ENCODE results near the gene UGT1A3.
"Not testable (repeated sequence)": the region's sequence is repeated elsewhere in the genome, so short reads cannot be mapped to it uniquely, and the experiment has no call there.

The UGT1A3 gene

DNA sequence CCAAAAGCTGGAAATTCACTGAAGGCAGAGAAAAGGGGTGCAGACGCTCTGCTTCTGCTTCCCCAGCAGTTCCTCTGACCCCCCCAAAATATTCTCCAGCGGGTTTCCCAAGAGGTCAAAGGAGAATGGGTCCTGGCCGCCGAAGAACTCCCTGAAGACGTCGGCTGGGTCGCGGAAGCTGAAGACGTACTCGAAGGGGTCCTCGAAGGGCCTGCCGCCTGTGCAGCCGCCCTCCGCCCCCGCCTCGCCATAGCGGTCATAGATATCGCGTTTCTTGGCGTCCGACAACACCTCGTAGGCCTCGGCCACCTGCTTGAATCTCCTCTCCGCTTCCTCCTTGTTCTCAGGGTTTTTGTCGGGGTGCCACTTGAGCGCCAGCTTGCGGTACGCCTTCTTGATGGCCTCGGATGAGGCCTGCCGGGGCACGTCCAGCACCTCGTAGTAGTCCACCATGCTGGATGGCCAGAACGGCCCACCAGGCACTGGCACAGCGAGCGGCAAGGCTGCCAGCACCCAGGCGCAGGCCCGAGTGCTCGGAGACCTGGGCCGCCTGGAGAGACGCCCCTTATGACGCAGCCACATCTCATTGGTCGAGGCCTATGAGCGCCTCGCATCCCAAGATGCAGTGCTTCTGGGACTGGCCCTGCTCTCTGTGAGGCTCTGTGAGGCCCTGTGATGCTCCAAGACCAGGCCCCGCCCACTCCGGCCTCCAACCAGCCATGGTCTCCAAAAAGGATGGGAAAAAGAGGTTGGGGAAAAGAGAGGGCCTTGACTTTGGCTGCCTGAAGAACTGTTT is 14.8 kb downstream of the UGT1A3 start:
- H2AFZ ChIP-seq (ENCODE audit: low read length): no peak overlapping the region
- H3K4me3 ChIP-seq (ENCODE audit: low read length): no peak overlapping the region
- H3K4me2 ChIP-seq (ENCODE audit: low read depth, low read length): no peak overlapping the region
- H3K9me2 ChIP-seq (replicated peaks; ENCODE audit: insufficient read depth, low read length): no peaks in the 10 kb centered on the region
- no peaks in the 10 kb centered on the region for H3K4me1 ChIP-seq (ENCODE audit: low read length)
- no peak overlapping the region for H3K9ac ChIP-seq (ENCODE audit: low read length)
- H3K36me3 ChIP-seq (replicated peaks; ENCODE audit: insufficient read depth, low read length): no peaks in the 10 kb centered on the region
- H3K9me3 ChIP-seq (replicated peaks; ENCODE audit: insufficient read depth, low read length): no peaks in the 10 kb centered on the region
- H3F3A ChIP-seq (ENCODE audit: insufficient read depth, low read length): no peaks in the 10 kb centered on the region
- H4K20me1 ChIP-seq (ENCODE audit: insufficient read depth, low read length): no peaks in the 10 kb centered on the region
- no peak for TF ChIP-seq EZH2 (optimal IDR thresholded peaks at IDR 0.05; ENCODE audit: low read depth, low read length)
- TF ChIP-seq, protein P1, sequence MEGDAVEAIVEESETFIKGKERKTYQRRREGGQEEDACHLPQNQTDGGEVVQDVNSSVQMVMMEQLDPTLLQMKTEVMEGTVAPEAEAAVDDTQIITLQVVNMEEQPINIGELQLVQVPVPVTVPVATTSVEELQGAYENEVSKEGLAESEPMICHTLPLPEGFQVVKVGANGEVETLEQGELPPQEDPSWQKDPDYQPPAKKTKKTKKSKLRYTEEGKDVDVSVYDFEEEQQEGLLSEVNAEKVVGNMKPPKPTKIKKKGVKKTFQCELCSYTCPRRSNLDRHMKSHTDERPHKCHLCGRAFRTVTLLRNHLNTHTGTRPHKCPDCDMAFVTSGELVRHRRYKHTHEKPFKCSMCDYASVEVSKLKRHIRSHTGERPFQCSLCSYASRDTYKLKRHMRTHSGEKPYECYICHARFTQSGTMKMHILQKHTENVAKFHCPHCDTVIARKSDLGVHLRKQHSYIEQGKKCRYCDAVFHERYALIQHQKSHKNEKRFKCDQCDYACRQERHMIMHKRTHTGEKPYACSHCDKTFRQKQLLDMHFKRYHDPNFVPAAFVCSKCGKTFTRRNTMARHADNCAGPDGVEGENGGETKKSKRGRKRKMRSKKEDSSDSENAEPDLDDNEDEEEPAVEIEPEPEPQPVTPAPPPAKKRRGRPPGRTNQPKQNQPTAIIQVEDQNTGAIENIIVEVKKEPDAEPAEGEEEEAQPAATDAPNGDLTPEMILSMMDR (IDR thresholded peaks at IDR 0.05; ENCODE audit: low read length): no peak
- TF ChIP-seq EZH2phosphoT487 (IDR thresholded peaks at IDR 0.05; ENCODE audit: low read length): no peak
- H3K79me2 ChIP-seq (ENCODE audit: low read length): no peaks in the 10 kb centered on the region
- H3K27ac ChIP-seq (ENCODE audit: low read length): no peak overlapping the region
- DNase-seq: no peak
- H3K27me3 ChIP-seq (replicated peaks; ENCODE audit: insufficient read depth, low read length): no peaks in the 10 kb centered on the region

DNA sequence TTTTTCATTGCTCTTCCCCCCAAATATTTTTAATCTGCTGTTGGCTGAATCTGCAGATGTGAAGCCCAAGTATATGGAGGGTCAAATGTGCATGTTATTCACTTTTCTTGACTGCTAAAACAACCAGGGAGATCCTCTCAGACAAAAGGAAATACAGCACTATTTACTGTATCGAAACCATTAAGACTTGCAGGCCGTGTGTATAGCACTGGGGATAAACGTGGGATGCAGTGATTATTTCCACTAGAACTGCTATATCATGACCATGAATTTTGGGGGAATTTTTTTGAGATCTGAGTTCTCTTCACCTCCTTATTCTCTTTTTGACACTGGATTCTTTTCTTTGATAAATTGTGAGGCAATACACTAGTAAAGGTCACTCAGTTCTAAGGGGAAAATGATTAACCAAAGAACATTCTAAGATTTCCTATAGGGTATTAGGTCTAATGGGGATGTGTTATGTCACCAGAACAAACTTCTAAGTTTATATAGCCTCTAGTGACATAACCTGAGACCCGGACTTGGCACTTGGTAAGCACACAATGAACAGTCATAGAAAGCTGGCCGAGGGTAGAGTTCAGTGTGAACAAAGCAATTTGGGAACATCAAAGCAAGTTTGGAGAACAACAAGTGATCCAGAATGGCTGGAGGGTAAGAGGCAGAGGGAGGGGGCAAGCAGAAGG is 16.4 kb downstream of the UGT1A3 start:
- Histone ChIP-seq H3K9ac (ENCODE audit: low read length) (no peak overlapping the region), H3K4me3 (ENCODE audit: low read length) (no peak overlapping the region), H3K9me2 (replicated peaks; ENCODE audit: insufficient read depth, low read length) (no peaks in the 10 kb centered on the region), H3K9me3 (replicated peaks; ENCODE audit: insufficient read depth, low read length) (no peaks in the 10 kb centered on the region), H3K4me1 (ENCODE audit: low read length) (no peaks in the 10 kb centered on the region), H2AFZ (ENCODE audit: low read length) (no peak overlapping the region), H3K36me3 (replicated peaks; ENCODE audit: insufficient read depth, low read length) (no peaks in the 10 kb centered on the region), H4K20me1 (ENCODE audit: insufficient read depth, low read length) (no peaks in the 10 kb centered on the region), H3K4me2 (ENCODE audit: low read depth, low read length) (no peak overlapping the region), H3K27me3 (replicated peaks; ENCODE audit: insufficient read depth, low read length) (no peaks in the 10 kb centered on the region), H3F3A (ENCODE audit: insufficient read depth, low read length) (no peaks in the 10 kb centered on the region), H3K79me2 (ENCODE audit: low read length) (no peaks in the 10 kb centered on the region), H3K27ac (ENCODE audit: low read length) (no peak overlapping the region)
- TF ChIP-seq EZH2 (optimal IDR thresholded peaks at IDR 0.05; ENCODE audit: low read depth, low read length) (no peak), EZH2phosphoT487 (IDR thresholded peaks at IDR 0.05; ENCODE audit: low read length) (no peak)
- TF ChIP-seq, protein P1 (IDR thresholded peaks at IDR 0.05; ENCODE audit: low read length): no peak
- DNase-seq: no peak

DNA sequence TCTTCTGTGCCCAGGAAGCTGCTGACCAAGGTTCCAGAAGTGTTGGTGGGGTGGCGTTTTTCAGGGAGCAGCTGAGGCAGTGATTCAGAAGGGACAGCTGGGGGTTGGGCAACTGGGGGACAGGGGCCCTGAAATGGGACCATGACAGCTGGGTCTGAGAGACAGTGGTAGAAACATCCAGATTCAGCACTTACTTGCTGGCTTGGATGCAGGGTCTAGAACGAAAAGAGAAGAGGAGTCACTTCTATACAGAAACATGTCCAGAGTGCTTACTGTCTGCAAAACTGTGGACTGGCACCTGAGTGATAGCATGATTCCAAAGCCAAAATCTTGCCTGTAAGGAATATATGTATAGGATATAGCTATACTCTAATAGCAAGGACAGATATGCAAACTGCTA is 17.0 kb downstream of the UGT1A3 start:
- not testable (repeated sequence) for H3K36me3 ChIP-seq (replicated peaks; ENCODE audit: insufficient read depth, low read length); H2AFZ ChIP-seq (ENCODE audit: low read length); H4K20me1 ChIP-seq (ENCODE audit: insufficient read depth, low read length); H3K4me1 ChIP-seq (ENCODE audit: low read length); H3K4me3 ChIP-seq (ENCODE audit: low read length); DNase-seq; H3K27ac ChIP-seq (ENCODE audit: low read length); H3K9ac ChIP-seq (ENCODE audit: low read length); H3K79me2 ChIP-seq (ENCODE audit: low read length); H3K9me2 ChIP-seq (replicated peaks; ENCODE audit: insufficient read depth, low read length); H3F3A ChIP-seq (ENCODE audit: insufficient read depth, low read length); H3K9me3 ChIP-seq (replicated peaks; ENCODE audit: insufficient read depth, low read length); H3K4me2 ChIP-seq (ENCODE audit: low read depth, low read length); H3K27me3 ChIP-seq (replicated peaks; ENCODE audit: insufficient read depth, low read length)

Data from MM.1S (cell line).